Uterus (tissue), 2 donors: ENCODE data around the gene RNF167.

ENCODE experiments used
- POLR2A ChIP-seq, 2 donors: fragments of 450-650 bp; IDR thresholded peaks; one replicate each; pipeline ENCODE4 v1.6.1; 2016; ENCODE audit warnings: antibody characterized with exemption in 2 of 2, mild to moderate bottlenecking in 1 of 2, moderate library complexity in 1 of 2
- TF ChIP-seq, protein P1 (sequence below), 4 experiments: fragments of 200-600 bp in 2 of 4; fragments of 450-650 bp in 2 of 4; sonication (generic) in 2 of 4; IDR thresholded peaks; one replicate each; pipeline ENCODE4 v1.5.1; 2016 to 2019; ENCODE audit warnings: antibody characterized with exemption in 4 of 4, mild to moderate bottlenecking in 2 of 4, moderate library complexity in 1 of 4

GRCh38 chr17:4949321-4950074 is 9.4 kb downstream of the RNF167 start:
- TF ChIP-seq POLR2A (IDR thresholded peaks at IDR 0.05), result peak in 1 of 2 donors; percentile 37
- TF ChIP-seq, protein P1, sequence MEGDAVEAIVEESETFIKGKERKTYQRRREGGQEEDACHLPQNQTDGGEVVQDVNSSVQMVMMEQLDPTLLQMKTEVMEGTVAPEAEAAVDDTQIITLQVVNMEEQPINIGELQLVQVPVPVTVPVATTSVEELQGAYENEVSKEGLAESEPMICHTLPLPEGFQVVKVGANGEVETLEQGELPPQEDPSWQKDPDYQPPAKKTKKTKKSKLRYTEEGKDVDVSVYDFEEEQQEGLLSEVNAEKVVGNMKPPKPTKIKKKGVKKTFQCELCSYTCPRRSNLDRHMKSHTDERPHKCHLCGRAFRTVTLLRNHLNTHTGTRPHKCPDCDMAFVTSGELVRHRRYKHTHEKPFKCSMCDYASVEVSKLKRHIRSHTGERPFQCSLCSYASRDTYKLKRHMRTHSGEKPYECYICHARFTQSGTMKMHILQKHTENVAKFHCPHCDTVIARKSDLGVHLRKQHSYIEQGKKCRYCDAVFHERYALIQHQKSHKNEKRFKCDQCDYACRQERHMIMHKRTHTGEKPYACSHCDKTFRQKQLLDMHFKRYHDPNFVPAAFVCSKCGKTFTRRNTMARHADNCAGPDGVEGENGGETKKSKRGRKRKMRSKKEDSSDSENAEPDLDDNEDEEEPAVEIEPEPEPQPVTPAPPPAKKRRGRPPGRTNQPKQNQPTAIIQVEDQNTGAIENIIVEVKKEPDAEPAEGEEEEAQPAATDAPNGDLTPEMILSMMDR (IDR thresholded peaks at IDR 0.05), result no peak
